IPS-NIHi7 (cell line): ENCODE results near the gene PRPF40A.

Experiments used
- DNase-seq: peaks from one replicate; pipeline ENCODE4 v3.0.0; 2012; ENCODE audit warnings: mixed read lengths; ENCODE audit errors: extremely low spot score

The PRPF40A gene

GRCh38 chr2:152620208-152620607 lies 97.1 kb downstream of the PRPF40A start:
- no peak for DNase-seq

GRCh38 chr2:152618193-152618564 lies 99.1 kb downstream of the PRPF40A start:
- no peak for DNase-seq

- DNase-seq = no peak
Measured at GRCh38 chr2:152617456-152618192, 99.6 kb downstream of the PRPF40A start.

GRCh38 chr2:152615177-152615576 lies 102.1 kb downstream of the PRPF40A start:
- DNase-seq = no peak

GRCh38 chr2:152613235-152613634 lies 104.0 kb downstream of the PRPF40A start:
- no peak for DNase-seq

- DNase-seq = no peak
Measured at GRCh38 chr2:152611458-152612231, 105.6 kb downstream of the PRPF40A start.

GRCh38 chr2:152609699-152610098 lies 107.6 kb downstream of the PRPF40A start:
- no peak for DNase-seq

- DNase-seq = no peak
Measured at GRCh38 chr2:152609154-152609553, 108.1 kb downstream of the PRPF40A start.

- no peak for DNase-seq
Measured at GRCh38 chr2:152607793-152608300, 109.4 kb downstream of the PRPF40A start.

GRCh38 chr2:152606941-152607340 lies 110.3 kb downstream of the PRPF40A start:
- DNase-seq = no peak

GRCh38 chr2:152606081-152606480 lies 111.2 kb downstream of the PRPF40A start:
- no peak for DNase-seq

GRCh38 chr2:152603166-152603565 lies 114.1 kb downstream of the PRPF40A start:
- peak; percentile 26 for DNase-seq

- no peak for DNase-seq
Measured at GRCh38 chr2:152602750-152603149, 114.5 kb downstream of the PRPF40A start.
